Uterus (tissue), 2 donors: ENCODE results near the gene PEX16.

Source experiments
- CTCF ChIP-seq, 4 experiments: fragments of 200-600 bp in 2 of 4; fragments of 450-650 bp in 2 of 4; sonication (generic) in 2 of 4; IDR thresholded peaks; one replicate each; pipeline ENCODE4 v1.5.1; 2016 to 2019; ENCODE audit warnings: antibody characterized with exemption in 4 of 4, mild to moderate bottlenecking in 2 of 4, moderate library complexity in 1 of 4
- POLR2A ChIP-seq, 2 donors: fragments of 450-650 bp; IDR thresholded peaks; one replicate each; pipeline ENCODE4 v1.6.1; 2016; ENCODE audit warnings: antibody characterized with exemption in 2 of 2, mild to moderate bottlenecking in 1 of 2, moderate library complexity in 1 of 2

- TF ChIP-seq POLR2A (IDR thresholded peaks at IDR 0.05) (no peak), CTCF (IDR thresholded peaks at IDR 0.05) (no peak)
These were observed 47.0 kb downstream of the PEX16 start for GRCh38 chr11:45870706-45871105.
